Measurements from ENCODE around the gene MIEF1.

The MIEF1 gene

DNA sequence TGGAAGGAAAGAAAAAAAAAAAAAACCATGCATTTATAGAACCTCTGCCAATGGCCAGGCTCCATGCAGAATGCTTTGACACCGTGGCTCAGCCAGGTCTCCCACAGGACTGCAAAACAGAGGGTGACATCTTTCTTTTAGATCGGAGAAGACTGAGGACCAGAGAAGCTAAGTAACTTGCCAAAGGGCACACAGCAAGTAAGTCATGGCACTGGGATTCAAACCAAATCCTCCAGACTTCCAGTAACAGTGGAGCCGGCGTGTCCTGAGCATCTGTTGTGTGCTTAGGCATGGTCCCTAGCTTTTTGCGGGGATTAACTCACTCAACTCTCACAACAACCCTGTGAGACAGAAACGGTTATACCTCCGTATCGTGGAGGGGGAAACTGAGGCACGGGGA, 24.5 kb upstream of the MIEF1 start:
- TF ChIP-seq, protein P1, sequence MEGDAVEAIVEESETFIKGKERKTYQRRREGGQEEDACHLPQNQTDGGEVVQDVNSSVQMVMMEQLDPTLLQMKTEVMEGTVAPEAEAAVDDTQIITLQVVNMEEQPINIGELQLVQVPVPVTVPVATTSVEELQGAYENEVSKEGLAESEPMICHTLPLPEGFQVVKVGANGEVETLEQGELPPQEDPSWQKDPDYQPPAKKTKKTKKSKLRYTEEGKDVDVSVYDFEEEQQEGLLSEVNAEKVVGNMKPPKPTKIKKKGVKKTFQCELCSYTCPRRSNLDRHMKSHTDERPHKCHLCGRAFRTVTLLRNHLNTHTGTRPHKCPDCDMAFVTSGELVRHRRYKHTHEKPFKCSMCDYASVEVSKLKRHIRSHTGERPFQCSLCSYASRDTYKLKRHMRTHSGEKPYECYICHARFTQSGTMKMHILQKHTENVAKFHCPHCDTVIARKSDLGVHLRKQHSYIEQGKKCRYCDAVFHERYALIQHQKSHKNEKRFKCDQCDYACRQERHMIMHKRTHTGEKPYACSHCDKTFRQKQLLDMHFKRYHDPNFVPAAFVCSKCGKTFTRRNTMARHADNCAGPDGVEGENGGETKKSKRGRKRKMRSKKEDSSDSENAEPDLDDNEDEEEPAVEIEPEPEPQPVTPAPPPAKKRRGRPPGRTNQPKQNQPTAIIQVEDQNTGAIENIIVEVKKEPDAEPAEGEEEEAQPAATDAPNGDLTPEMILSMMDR (IDR thresholded peaks at IDR 0.05; ENCODE audit: poor library complexity, severe bottlenecking): no peak
- no peak for DNase-seq (ENCODE audit: low spot score)
- H3K27me3 ChIP-seq (ENCODE audit: insufficient read depth, poor library complexity, severe bottlenecking): no peaks in the 10 kb centered on the region

DNA sequence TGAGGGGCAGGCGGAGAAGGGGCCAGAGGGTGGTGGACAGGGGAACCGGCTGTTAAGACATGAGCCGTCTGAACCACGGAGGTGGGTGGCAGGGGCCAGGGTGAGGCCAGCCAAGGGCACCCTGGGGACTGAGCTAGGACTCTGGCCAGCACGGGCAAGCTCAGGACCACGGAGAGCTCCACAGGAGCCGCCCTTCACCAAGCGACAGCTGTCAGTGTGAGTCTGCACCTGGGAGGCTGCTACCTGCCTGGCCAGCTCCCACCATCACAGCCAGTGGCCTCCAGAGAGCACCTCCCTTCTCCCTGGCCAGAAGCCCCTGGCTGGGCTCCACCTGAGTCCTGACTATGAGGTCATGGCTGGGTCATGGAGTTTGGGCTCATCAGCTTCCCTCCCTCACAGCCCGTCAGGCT, 23.6 kb upstream of the MIEF1 start:
- H3K27me3 ChIP-seq (ENCODE audit: insufficient read depth, poor library complexity, severe bottlenecking): no peaks in the 10 kb centered on the region
- H3K4me3 ChIP-seq (ENCODE audit: severe bottlenecking): no peak overlapping the region
- H3K27ac ChIP-seq (ENCODE audit: poor library complexity, severe bottlenecking): no peak overlapping the region
- no peaks in the 10 kb centered on the region for H3K36me3 ChIP-seq (ENCODE audit: low read depth)
- DNase-seq (ENCODE audit: low spot score): no peak
- H3K4me1 ChIP-seq (ENCODE audit: insufficient read depth, poor library complexity, severe bottlenecking): no peaks in the 10 kb centered on the region
- TF ChIP-seq, protein P1 (IDR thresholded peaks at IDR 0.05; ENCODE audit: poor library complexity, severe bottlenecking): no peak
- H3K9me3 ChIP-seq (ENCODE audit: severe bottlenecking): no peaks in the 10 kb centered on the region
- ATAC-seq (ENCODE audit: low read depth): peak; percentile 75

More for the DNA sequence above, 24.5 kb upstream of the MIEF1 start:
- no peak overlapping the region for H3K4me3 ChIP-seq (ENCODE audit: severe bottlenecking)
- H3K4me1 ChIP-seq (ENCODE audit: insufficient read depth, poor library complexity, severe bottlenecking): no peaks in the 10 kb centered on the region
- ATAC-seq (ENCODE audit: low read depth): no peak
- no peaks in the 10 kb centered on the region for H3K9me3 ChIP-seq (ENCODE audit: severe bottlenecking)
- H3K27ac ChIP-seq (ENCODE audit: poor library complexity, severe bottlenecking): no peak overlapping the region
- H3K36me3 ChIP-seq (ENCODE audit: low read depth): no peaks in the 10 kb centered on the region

DNA sequence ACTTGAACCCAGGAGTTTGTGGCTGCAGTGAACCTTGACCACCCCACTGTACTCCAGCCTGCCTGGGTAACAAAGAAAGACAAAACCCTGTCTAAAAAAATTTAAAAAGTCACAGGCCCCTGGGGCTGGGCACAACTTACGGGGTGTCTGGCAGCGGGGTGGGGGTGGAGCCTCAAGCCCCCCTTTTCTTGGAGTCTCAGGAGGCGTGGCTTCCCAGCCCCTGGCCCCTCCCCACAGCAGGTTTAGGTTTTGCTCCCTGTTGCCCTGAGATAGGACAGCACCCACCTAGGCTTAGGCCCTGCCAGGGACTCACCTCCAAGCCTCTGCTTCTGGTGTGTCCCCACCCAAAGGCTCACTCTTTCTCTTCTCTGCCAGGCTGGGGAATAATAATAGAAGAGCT, 22.8 kb upstream of the MIEF1 start:
- no peak overlapping the region for H3K27ac ChIP-seq (ENCODE audit: poor library complexity, severe bottlenecking)
- no peak for ATAC-seq (ENCODE audit: low read depth)
- no peaks in the 10 kb centered on the region for H3K4me1 ChIP-seq (ENCODE audit: insufficient read depth, poor library complexity, severe bottlenecking)
- no peaks in the 10 kb centered on the region for H3K27me3 ChIP-seq (ENCODE audit: insufficient read depth, poor library complexity, severe bottlenecking)
- no peaks in the 10 kb centered on the region for H3K9me3 ChIP-seq (ENCODE audit: severe bottlenecking)
- no peak for DNase-seq (ENCODE audit: low spot score)
- TF ChIP-seq, protein P1 (IDR thresholded peaks at IDR 0.05; ENCODE audit: poor library complexity, severe bottlenecking): no peak
- no peaks in the 10 kb centered on the region for H3K36me3 ChIP-seq (ENCODE audit: low read depth)
- no peak overlapping the region for H3K4me3 ChIP-seq (ENCODE audit: severe bottlenecking)

DNA sequence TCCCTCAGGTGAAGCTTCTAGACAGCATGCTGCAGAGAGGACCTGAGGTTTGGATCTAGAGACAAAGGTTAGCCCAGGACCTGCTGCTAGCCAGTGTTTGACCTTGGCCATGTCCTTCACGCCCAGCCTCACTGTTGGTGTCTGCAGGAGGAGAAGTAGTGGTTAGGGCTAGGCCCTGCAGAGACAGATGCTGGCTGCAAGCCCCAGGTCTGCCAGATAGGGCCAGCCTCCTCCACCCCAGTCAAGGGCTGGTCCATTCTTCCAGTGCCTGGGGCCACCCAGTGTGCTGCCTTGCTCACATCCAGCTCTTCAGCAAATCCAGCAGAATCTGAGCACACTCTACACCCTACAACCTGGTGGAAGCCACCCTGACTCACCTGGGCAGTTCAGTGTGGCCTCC, 21.5 kb upstream of the MIEF1 start:
- no peak overlapping the region for H3K27ac ChIP-seq (ENCODE audit: poor library complexity, severe bottlenecking)
- TF ChIP-seq, protein P1 (IDR thresholded peaks at IDR 0.05; ENCODE audit: poor library complexity, severe bottlenecking): no peak
- no peak overlapping the region for H3K4me3 ChIP-seq (ENCODE audit: severe bottlenecking)
- no peaks in the 10 kb centered on the region for H3K27me3 ChIP-seq (ENCODE audit: insufficient read depth, poor library complexity, severe bottlenecking)
- no peak for DNase-seq (ENCODE audit: low spot score)
- no peaks in the 10 kb centered on the region for H3K36me3 ChIP-seq (ENCODE audit: low read depth)
- no peaks in the 10 kb centered on the region for H3K9me3 ChIP-seq (ENCODE audit: severe bottlenecking)
- ATAC-seq (ENCODE audit: low read depth): no peak
- no peaks in the 10 kb centered on the region for H3K4me1 ChIP-seq (ENCODE audit: insufficient read depth, poor library complexity, severe bottlenecking)

GRCh38 chr22:39481054-39481453, 21.0 kb upstream of the MIEF1 start:
- Histone ChIP-seq H3K27me3 (ENCODE audit: insufficient read depth, poor library complexity, severe bottlenecking) (no peaks in the 10 kb centered on the region), H3K36me3 (ENCODE audit: low read depth) (no peaks in the 10 kb centered on the region), H3K27ac (ENCODE audit: poor library complexity, severe bottlenecking) (no peak overlapping the region), H3K4me3 (ENCODE audit: severe bottlenecking) (no peak overlapping the region), H3K4me1 (ENCODE audit: insufficient read depth, poor library complexity, severe bottlenecking) (no peaks in the 10 kb centered on the region), H3K9me3 (ENCODE audit: severe bottlenecking) (no peaks in the 10 kb centered on the region)
- no peak for ATAC-seq (ENCODE audit: low read depth)
- TF ChIP-seq, protein P1 (IDR thresholded peaks at IDR 0.05; ENCODE audit: poor library complexity, severe bottlenecking): no peak
- DNase-seq (ENCODE audit: low spot score): no peak
